ENCODE results near the gene CPM.

- TF ChIP-seq CTCF (IDR thresholded peaks at IDR 0.05; ENCODE audit: insufficient read depth, low read length, poor library complexity, severe bottlenecking) (no peak), EZH2phosphoT487 (conservative IDR thresholded peaks at IDR 0.05; ENCODE audit: low read length) (no peak)
These were observed 90.0 kb downstream of the CPM start for GRCh38 chr12:68842784-68843567.

All from SU-DHL-6 (cell line).